Measurements from ENCODE around the gene TBCEL.
"Not testable (repeated sequence)": the region's sequence is repeated elsewhere in the genome, so short reads cannot be mapped to it uniquely, and the experiment has no call there.

TBCEL gene

GRCh38 chr11:121029813-121030445 is 6.0 kb downstream of the TBCEL start:
- no peak for DNase-seq

- no peak for DNase-seq
These were observed 7.3 kb downstream of the TBCEL start for GRCh38 chr11:121031167-121031566.

GRCh38 chr11:121031648-121032047 is 7.7 kb downstream of the TBCEL start:
- not testable (repeated sequence) for DNase-seq

GRCh38 chr11:121032546-121032945 is 8.6 kb downstream of the TBCEL start:
- DNase-seq: no peak

GRCh38 chr11:121033635-121034034 is 9.7 kb downstream of the TBCEL start:
- DNase-seq: no peak

GRCh38 chr11:121035169-121035755 is 11.4 kb downstream of the TBCEL start:
- DNase-seq: no peak

- peak; percentile 14 for DNase-seq
These were observed 11.9 kb downstream of the TBCEL start for GRCh38 chr11:121035780-121036179.

GRCh38 chr11:121037016-121037415 is 13.1 kb downstream of the TBCEL start:
- DNase-seq: no peak

- no peak for DNase-seq
These were observed 14.9 kb downstream of the TBCEL start for GRCh38 chr11:121038648-121039409.

- DNase-seq: no peak
These were observed 16.2 kb downstream of the TBCEL start for GRCh38 chr11:121039971-121040613.

- no peak for DNase-seq
These were observed 16.7 kb downstream of the TBCEL start for GRCh38 chr11:121040614-121041002.

- no peak for DNase-seq
These were observed 17.2 kb downstream of the TBCEL start for GRCh38 chr11:121041072-121041471.

- no peak for DNase-seq
These were observed 18.4 kb downstream of the TBCEL start for GRCh38 chr11:121042296-121042695.

- no peak for DNase-seq
These were observed 24.0 kb downstream of the TBCEL start for GRCh38 chr11:121047926-121048325.

GRCh38 chr11:121048464-121049233 is 24.7 kb downstream of the TBCEL start:
- no peak for DNase-seq

- no peak for DNase-seq
These were observed 29.3 kb downstream of the TBCEL start for GRCh38 chr11:121053244-121053643.

- DNase-seq: no peak
These were observed 30.4 kb downstream of the TBCEL start for GRCh38 chr11:121054266-121054665.

GRCh38 chr11:121055076-121055475 is 31.2 kb downstream of the TBCEL start:
- no peak for DNase-seq

- DNase-seq: no peak
These were observed 34.0 kb downstream of the TBCEL start for GRCh38 chr11:121057922-121058321.

- no peak for DNase-seq
These were observed 35.0 kb downstream of the TBCEL start for GRCh38 chr11:121058941-121059340.

- peak; percentile 42 for DNase-seq
These were observed 35.7 kb downstream of the TBCEL start for GRCh38 chr11:121059605-121060004.

GRCh38 chr11:121063728-121064127 is 39.8 kb downstream of the TBCEL start:
- DNase-seq: no peak

GRCh38 chr11:121066623-121067022 is 42.7 kb downstream of the TBCEL start:
- no peak for DNase-seq

Data from activated CD4-positive, alpha-beta T cell treated with anti-CD3 and anti-CD28 coated beads, Interleukin-2, amount 50 U/mL, for 16 hours (primary cell).